HEK293T (cell line): ENCODE measurements around the gene SPRING1.

Source experiments
- CTCF ChIA-PET: fragments of 350-600 bp; formaldehyde crosslinking; extraction: SDS; loops from one replicate; lab custom pipeline; 2021; ENCODE audit warnings: antibody characterized with exemption, inconsistent platforms; lab: Yijun Ruan, JAX
- POLR2A ChIA-PET: fragments of 350-600 bp; formaldehyde crosslinking; extraction: SDS; loops from one replicate; lab custom pipeline; 2020; ENCODE audit warnings: antibody characterized with exemption, inconsistent platforms; lab: Yijun Ruan, JAX
- DNase-seq: peaks from one replicate; pipeline ENCODE4 v3.0.0; 2012; ENCODE audit warnings: mixed read lengths; ENCODE audit errors: extremely low spot score
- ARNT ChIP-seq: fragments of 450-650 bp; IDR thresholded peaks from 2 replicates; pipeline ENCODE4 v1.6.1; 2017; ENCODE audit warnings: mild to moderate bottlenecking
- BHLHE40 ChIP-seq: fragments of 450-650 bp; IDR thresholded peaks from 2 replicates; pipeline ENCODE4 v1.6.1; 2016; ENCODE audit warnings: mild to moderate bottlenecking, moderate library complexity, borderline replicate concordance
- CTBP1 ChIP-seq: fragments of 450-650 bp; IDR thresholded peaks from 2 replicates; pipeline ENCODE4 v1.6.1; 2016; ENCODE audit warnings: borderline replicate concordance
- ELF4 ChIP-seq: fragments of 450-650 bp; IDR thresholded peaks from 2 replicates; pipeline ENCODE4 v1.6.1; 2017; ENCODE audit warnings: antibody characterized with exemption
- FOXA1 ChIP-seq: fragments of 450-650 bp; IDR thresholded peaks from 2 replicates; pipeline ENCODE4 v1.6.1; 2016; ENCODE audit warnings: mild to moderate bottlenecking
- FOXK2 ChIP-seq: fragments of 450-650 bp; IDR thresholded peaks from 2 replicates; pipeline ENCODE4 v1.6.1; 2016; ENCODE audit warnings: mild to moderate bottlenecking
- FOXM1 ChIP-seq: fragments of 450-650 bp; IDR thresholded peaks from 2 replicates; pipeline ENCODE4 v1.6.1; 2017; ENCODE audit warnings: mild to moderate bottlenecking, borderline replicate concordance
- HDGF ChIP-seq: fragments of 450-650 bp; IDR thresholded peaks from 2 replicates; pipeline ENCODE4 v1.6.1; 2017; ENCODE audit warnings: antibody characterized with exemption, borderline replicate concordance
- L3MBTL2 ChIP-seq: fragments of 450-650 bp; conservative IDR thresholded peaks from 2 replicates; pipeline ENCODE4 v1.6.1; 2016; ENCODE audit warnings: mild to moderate bottlenecking
- LEF1 ChIP-seq: fragments of 450-650 bp; IDR thresholded peaks from 2 replicates; pipeline ENCODE4 v1.6.1; 2017; ENCODE audit warnings: mild to moderate bottlenecking, borderline replicate concordance
- NFRKB ChIP-seq: fragments of 450-650 bp; IDR thresholded peaks from 2 replicates; pipeline ENCODE4 v1.6.1; 2016; ENCODE audit warnings: mild to moderate bottlenecking, moderate library complexity
- SP1 ChIP-seq: fragments of 450-650 bp; IDR thresholded peaks from 2 replicates; pipeline ENCODE4 v1.6.1; 2017
- SUZ12 ChIP-seq: fragments of 450-650 bp; IDR thresholded peaks from 2 replicates; pipeline ENCODE4 v1.6.1; 2016; ENCODE audit warnings: mild to moderate bottlenecking
- TARDBP ChIP-seq: fragments of 450-650 bp; IDR thresholded peaks from 2 replicates; pipeline ENCODE4 v1.6.1; 2016
- ZNF384 ChIP-seq: fragments of 450-650 bp; IDR thresholded peaks from 2 replicates; pipeline ENCODE4 v1.6.1; 2016
- TF ChIP-seq, protein P1 (sequence below): fragments of 450-650 bp; IDR thresholded peaks from 2 replicates; pipeline ENCODE4 v1.6.1; 2016

SPRING1 gene

DNA sequence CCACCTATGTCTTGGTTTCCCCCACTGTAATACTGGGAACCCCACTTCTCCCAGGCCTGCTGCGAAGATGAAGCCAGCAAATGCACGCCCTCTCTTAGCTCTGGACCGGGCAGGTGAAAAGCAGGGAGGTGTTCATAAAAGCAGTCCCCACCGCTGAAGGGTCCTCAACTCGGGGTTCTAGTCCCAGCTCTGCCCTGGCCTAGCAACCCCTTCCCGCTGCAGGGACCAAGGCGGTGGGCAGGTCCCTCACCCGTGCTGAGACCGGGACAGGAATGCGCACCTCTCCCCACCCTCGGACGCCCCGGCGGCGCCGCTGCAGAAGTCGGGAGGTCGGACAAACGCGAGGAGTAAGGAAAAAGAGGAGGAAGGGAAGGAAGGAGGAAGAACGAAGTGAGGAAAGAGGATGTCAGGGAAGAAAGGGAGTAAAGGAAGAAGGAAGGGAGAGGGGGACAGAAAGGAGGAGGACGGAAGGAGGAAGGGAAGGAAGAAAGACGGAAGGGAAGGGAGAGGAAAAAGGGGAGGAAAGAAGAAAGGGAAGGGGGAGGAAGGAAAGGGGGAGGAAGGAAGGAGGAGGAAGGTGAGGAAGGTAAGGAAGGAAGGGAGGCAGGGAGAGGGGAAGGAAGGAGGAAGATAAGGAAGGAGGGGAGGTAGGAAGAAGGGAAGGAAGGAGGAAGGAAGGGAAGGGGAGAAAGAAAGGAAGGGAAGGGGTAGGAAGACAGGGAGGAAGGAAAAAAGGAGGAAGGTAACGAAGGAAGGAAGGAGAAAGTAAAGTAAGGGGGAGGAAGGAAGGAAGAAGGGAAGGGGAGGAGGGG, 701 bp downstream of the SPRING1 start:
- ChIA-PET CTCF (no interaction called here), POLR2A (interaction anchor here (1.4 kb wide), 1 partner anchor 10 kb away, joined by 4 read pairs; no protein-coding TSS in a partner anchor)
- TF ChIP-seq LEF1 (no peak), CTBP1 (0 out of 2 replicates have a peak, but pooled peaks have one; percentile 5)
- peak; percentile 38 for DNase-seq

DNA sequence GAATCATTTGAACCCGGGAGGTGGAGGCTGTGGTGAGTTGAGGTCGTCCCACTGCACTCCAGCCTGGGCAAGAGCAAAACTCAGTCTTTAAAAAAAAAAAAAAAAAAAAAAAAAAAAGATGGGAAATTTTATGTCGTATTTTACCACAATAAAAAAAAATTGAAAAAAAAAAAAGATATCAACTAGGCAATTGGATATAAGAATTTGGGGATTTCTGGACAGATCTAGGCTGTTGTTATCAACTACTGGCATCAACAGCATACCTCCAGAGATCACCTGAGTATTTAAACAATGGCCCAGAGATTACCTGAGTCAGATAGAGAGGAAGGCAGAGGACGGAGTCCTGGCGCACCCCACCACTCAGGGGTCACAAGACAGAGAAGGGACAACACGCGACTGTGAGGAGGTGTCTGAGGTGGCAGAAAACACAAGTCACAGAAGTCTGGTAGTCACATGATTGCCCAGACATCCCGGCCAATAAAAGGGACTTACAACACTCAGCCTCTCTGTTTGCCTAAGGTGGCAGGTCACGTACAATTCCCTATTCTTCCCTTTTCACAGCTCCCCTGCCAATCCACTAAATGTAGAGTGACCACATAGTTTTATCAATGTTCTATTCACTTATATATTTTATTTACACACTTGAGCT, 1.8 kb downstream of the SPRING1 start:
- ChIA-PET CTCF (no interaction called here), POLR2A (interaction anchor here (1.4 kb wide), 1 partner anchor 9 kb away, joined by 4 read pairs; no protein-coding TSS in a partner anchor)
- no peak for DNase-seq
- TF ChIP-seq ARNT = no peak
- TF ChIP-seq ELF4 = no peak
- TF ChIP-seq HDGF = no peak
- TF ChIP-seq FOXM1 = no peak
- TF ChIP-seq TARDBP = no peak
- TF ChIP-seq ZNF384 = no peak
- TF ChIP-seq NFRKB = no peak
- no peak for TF ChIP-seq CTBP1
- TF ChIP-seq FOXK2 = no peak
- TF ChIP-seq L3MBTL2 = no peak
- no peak for TF ChIP-seq BHLHE40
- TF ChIP-seq, protein P1, sequence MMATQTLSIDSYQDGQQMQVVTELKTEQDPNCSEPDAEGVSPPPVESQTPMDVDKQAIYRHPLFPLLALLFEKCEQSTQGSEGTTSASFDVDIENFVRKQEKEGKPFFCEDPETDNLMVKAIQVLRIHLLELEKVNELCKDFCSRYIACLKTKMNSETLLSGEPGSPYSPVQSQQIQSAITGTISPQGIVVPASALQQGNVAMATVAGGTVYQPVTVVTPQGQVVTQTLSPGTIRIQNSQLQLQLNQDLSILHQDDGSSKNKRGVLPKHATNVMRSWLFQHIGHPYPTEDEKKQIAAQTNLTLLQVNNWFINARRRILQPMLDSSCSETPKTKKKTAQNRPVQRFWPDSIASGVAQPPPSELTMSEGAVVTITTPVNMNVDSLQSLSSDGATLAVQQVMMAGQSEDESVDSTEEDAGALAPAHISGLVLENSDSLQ = no peak
- no peak for TF ChIP-seq FOXA1

DNA sequence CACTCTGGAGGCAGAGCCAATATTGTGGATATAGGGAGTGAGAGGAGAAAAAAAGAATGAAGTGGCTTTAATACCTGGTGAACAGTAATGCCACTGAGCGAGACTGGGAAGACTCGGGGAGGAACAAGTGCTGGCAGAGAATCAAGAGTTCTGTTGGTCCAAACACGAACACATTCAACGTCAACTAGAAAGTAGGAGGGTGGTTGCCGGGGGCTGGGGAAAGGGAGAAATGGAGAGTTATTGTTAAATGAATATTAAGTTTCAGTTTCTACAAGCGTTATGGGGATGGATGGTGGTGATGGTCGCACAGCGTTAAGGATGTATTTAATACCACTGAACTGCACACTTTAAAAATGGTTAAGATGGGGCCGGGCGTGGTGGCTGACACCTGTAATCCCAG, 2.8 kb downstream of the SPRING1 start:
- ChIA-PET CTCF (no interaction called here), POLR2A (no interaction called here)

DNA sequence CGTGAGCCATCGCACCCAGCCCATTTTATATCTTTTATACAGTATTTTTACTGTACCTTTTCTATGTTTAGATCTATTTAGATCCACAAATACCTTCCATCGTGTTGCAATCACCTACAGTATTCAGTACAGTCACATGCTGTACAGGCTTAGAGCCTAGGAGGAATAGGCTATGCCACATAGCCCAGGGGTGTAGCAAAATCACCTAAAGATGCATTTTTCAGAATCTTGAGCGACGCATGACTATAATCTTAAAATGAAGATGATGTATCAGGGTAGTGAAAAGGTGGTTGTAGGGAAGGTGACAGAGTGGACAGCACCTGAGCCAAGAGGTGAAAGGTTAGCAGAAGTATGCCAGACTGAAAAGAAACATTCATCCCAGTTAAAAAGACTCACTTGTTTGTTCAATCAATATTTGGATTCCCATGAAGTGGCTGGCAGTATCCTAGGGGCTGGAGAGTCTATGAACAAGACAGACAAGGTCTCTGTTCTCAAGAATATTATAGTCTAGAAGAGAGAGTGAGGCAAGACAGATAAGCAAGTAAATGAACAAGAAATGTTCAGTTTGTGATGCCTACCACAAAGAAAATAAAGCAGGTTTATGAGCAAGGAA, 3.6 kb downstream of the SPRING1 start:
- CTCF ChIA-PET = no interaction called here
- no peak for TF ChIP-seq CTBP1
- TF ChIP-seq ELF4 = no peak
- TF ChIP-seq LEF1 = no peak
- TF ChIP-seq BHLHE40 = no peak
- TF ChIP-seq SUZ12 = no peak
- TF ChIP-seq TARDBP = no peak
- no peak for TF ChIP-seq L3MBTL2
- no peak for DNase-seq
- POLR2A ChIA-PET = no interaction called here

More for the DNA sequence above, 2.8 kb downstream of the SPRING1 start:
- DNase-seq = no peak
- TF ChIP-seq, protein P1 = no peak
- no peak for TF ChIP-seq FOXA1
- no peak for TF ChIP-seq NFRKB
- TF ChIP-seq L3MBTL2 = no peak

DNA sequence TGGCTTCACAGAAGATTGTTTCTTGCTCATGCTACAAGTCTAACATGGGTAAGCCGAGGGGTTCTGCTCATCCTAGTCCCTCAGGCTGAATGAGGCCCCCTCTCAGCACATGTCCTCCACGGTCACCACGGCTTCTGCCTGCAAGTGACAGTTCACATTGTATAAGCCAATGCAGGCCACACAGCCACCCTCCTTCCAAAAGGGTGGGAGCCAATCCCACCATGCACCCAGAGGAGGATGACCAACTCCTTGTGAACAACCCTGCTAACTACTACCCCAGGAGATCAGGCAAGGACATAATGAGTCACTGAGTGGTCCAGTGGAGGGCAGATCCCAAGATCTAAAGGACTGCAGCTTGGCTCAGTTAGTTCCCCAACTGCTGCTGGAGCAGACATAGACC, 6.1 kb downstream of the SPRING1 start:
- DNase-seq = no peak
- POLR2A ChIA-PET = no interaction called here
- TF ChIP-seq, protein P1 = no peak
- TF ChIP-seq ELF4 (no peak), LEF1 (no peak), FOXA1 (no peak), SP1 (no peak)
- CTCF ChIA-PET = no interaction called here

DNA sequence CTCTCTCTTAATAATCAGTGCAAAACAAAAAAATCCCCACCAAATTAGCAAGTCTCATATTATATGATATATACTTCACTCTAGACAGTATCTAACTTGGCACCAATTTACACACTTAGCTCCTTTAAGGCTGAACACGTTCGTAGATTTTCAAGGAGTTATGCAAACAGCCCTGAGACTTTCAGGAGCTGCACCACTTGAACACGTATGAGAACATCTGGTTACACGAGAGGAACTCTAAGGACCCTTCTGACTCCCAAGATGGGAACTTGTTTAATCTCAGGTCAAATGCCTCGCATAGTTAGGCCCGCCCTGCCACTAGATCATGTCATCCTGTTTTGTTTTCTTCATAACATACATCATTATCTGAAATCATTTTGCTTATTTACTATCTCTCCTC, 10.0 kb downstream of the SPRING1 start:
- no peak for DNase-seq
- ChIA-PET POLR2A (no interaction called here), CTCF (interaction anchor here (0.6 to 1.2 kb wide), 3 partner anchors 15 to 189 kb away, joined by 3 read pairs; no protein-coding TSS in a partner anchor)
- TF ChIP-seq ELF4 = no peak
- no peak for TF ChIP-seq SP1
- no peak for TF ChIP-seq SUZ12
- no peak for TF ChIP-seq FOXM1
- TF ChIP-seq FOXA1 = no peak
- no peak for TF ChIP-seq ZNF384
- no peak for TF ChIP-seq TARDBP
- TF ChIP-seq LEF1 = no peak
- no peak for TF ChIP-seq CTBP1
- no peak for TF ChIP-seq ARNT
- TF ChIP-seq L3MBTL2 = no peak
- TF ChIP-seq HDGF = no peak
- TF ChIP-seq FOXK2 = no peak
